ENCODE measurements around the gene KIF5C.

DNA sequence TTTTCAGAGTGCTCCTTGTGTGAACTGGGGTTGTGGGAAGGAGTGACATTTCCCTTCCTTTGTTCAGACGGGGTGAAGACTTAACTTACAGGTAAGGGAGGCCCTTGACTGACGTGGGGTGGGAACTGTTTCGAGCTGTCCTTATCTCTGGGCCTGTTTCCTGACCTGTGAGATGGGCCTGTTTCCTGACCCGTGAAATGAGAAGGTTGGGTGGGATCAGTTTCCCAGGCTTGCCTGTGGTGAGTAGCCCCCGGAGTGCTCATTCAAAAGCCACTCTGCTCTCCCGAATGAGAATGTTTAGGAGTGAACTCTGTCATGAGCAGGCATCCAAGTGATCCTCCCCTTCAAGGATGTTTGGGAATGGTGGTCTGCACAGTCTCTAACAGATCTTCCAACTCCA is 159.4 kb downstream of the KIF5C start:
- TF ChIP-seq, protein P1, sequence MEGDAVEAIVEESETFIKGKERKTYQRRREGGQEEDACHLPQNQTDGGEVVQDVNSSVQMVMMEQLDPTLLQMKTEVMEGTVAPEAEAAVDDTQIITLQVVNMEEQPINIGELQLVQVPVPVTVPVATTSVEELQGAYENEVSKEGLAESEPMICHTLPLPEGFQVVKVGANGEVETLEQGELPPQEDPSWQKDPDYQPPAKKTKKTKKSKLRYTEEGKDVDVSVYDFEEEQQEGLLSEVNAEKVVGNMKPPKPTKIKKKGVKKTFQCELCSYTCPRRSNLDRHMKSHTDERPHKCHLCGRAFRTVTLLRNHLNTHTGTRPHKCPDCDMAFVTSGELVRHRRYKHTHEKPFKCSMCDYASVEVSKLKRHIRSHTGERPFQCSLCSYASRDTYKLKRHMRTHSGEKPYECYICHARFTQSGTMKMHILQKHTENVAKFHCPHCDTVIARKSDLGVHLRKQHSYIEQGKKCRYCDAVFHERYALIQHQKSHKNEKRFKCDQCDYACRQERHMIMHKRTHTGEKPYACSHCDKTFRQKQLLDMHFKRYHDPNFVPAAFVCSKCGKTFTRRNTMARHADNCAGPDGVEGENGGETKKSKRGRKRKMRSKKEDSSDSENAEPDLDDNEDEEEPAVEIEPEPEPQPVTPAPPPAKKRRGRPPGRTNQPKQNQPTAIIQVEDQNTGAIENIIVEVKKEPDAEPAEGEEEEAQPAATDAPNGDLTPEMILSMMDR (conservative IDR thresholded peaks at IDR 0.05; ENCODE audit: low read length), result no peak
- no peak for TF ChIP-seq EZH2phosphoT487 (IDR thresholded peaks at IDR 0.05; ENCODE audit: borderline replicate concordance, low read depth, low read length)

Measured in OCI-LY7 (cell line).